NCI-H128 (cell line): ENCODE results near the gene OSTM1.
"Not testable (repeated sequence)": the region's sequence is repeated elsewhere in the genome, so short reads cannot be mapped to it uniquely, and the experiment has no call there.

ENCODE experiments used
- DNase-seq: peaks from one replicate; lab custom pipeline; 2025; ENCODE audit not compliant: unreplicated experiment; lab: John Stamatoyannopoulos, UW

The OSTM1 gene

GRCh38 chr6:108024427-108025073 lies 50.0 kb downstream of the OSTM1 start:
- DNase-seq, result no peak

GRCh38 chr6:108020472-108021116 lies 53.9 kb downstream of the OSTM1 start:
- DNase-seq, result no peak

GRCh38 chr6:108016283-108016682 lies 58.3 kb downstream of the OSTM1 start:
- not testable (repeated sequence) for DNase-seq

- DNase-seq, result no peak
Observed at GRCh38 chr6:108013787-108014439, 60.6 kb downstream of the OSTM1 start.

GRCh38 chr6:108009894-108010293 lies 64.6 kb downstream of the OSTM1 start:
- DNase-seq, result no peak

- DNase-seq, result not testable (repeated sequence)
Observed at GRCh38 chr6:108009258-108009657, 65.3 kb downstream of the OSTM1 start.

GRCh38 chr6:108008363-108008762 lies 66.2 kb downstream of the OSTM1 start:
- DNase-seq, result no peak

GRCh38 chr6:108005961-108006360 lies 68.6 kb downstream of the OSTM1 start:
- no peak for DNase-seq

GRCh38 chr6:108004861-108005260 lies 69.7 kb downstream of the OSTM1 start:
- DNase-seq, result no peak

GRCh38 chr6:108002365-108003221 lies 71.9 kb downstream of the OSTM1 start:
- DNase-seq, result no peak

- no peak for DNase-seq
Observed at GRCh38 chr6:108001696-108002231, 72.8 kb downstream of the OSTM1 start.

- not testable (repeated sequence) for DNase-seq
Observed at GRCh38 chr6:108000259-108000658, 74.3 kb downstream of the OSTM1 start.

GRCh38 chr6:107999341-107999740 lies 75.2 kb downstream of the OSTM1 start:
- no peak for DNase-seq

- DNase-seq, result no peak
Observed at GRCh38 chr6:107991772-107992550, 82.6 kb downstream of the OSTM1 start.
